Endometrial microvascular endothelial cells (primary cell): ENCODE results near the gene TPCN2. TPM values are rescaled to one million over a fixed set of nuclear protein-coding genes. Genes with fewer than 3 reads are reported as not detected.

Experiments used
- in situ Hi-C: cut with HindIII; loops from 2 replicates; pipeline ENCODE4 v1.10.0; 2017; ENCODE audit warnings: low sequenced_read_pairs, low pct_unique_long_range_greater_than_20kb; ENCODE audit errors: inconsistent ontology term
- total RNA-seq: library from RNA; depleted of rRNA; stranded (reverse); fragments of >200 nt; gene quantifications from one replicate; pipeline ENCODE4 v1.2.3, GENCODE V29; 2015; ENCODE audit errors: inconsistent ontology term

The TPCN2 gene
- total RNA-seq, 1 donor from 2014 or later, result 7.2 TPM

- in situ Hi-C loops, result no loop called here
These were observed 36.9 kb downstream of the TPCN2 start for GRCh38 chr11:69085490-69086095.

- in situ Hi-C loops, result no loop called here
These were observed 37.7 kb downstream of the TPCN2 start for GRCh38 chr11:69086152-69087132.

- in situ Hi-C loops, result no loop called here
These were observed 38.4 kb downstream of the TPCN2 start for GRCh38 chr11:69087133-69087524.

- in situ Hi-C loops, result no loop called here
These were observed 39.1 kb downstream of the TPCN2 start for GRCh38 chr11:69087811-69088210.

GRCh38 chr11:69088676-69089146 is 40.0 kb downstream of the TPCN2 start:
- in situ Hi-C loops, result no loop called here

- in situ Hi-C loops, result no loop called here
These were observed 40.5 kb downstream of the TPCN2 start for GRCh38 chr11:69089258-69089657.

- in situ Hi-C loops, result no loop called here
These were observed 43.0 kb downstream of the TPCN2 start for GRCh38 chr11:69091638-69092165.

- in situ Hi-C loops, result no loop called here
These were observed 43.5 kb downstream of the TPCN2 start for GRCh38 chr11:69092263-69092662.

GRCh38 chr11:69093106-69093505 is 44.4 kb downstream of the TPCN2 start:
- in situ Hi-C loops, result no loop called here

- in situ Hi-C loops, result no loop called here
These were observed 45.6 kb downstream of the TPCN2 start for GRCh38 chr11:69094111-69094914.

GRCh38 chr11:69094915-69095290 is 46.2 kb downstream of the TPCN2 start:
- in situ Hi-C loops, result no loop called here

GRCh38 chr11:69095300-69095699 is 46.6 kb downstream of the TPCN2 start:
- in situ Hi-C loops, result no loop called here

- in situ Hi-C loops, result no loop called here
These were observed 47.7 kb downstream of the TPCN2 start for GRCh38 chr11:69096473-69096872.

- in situ Hi-C loops, result no loop called here
These were observed 48.5 kb downstream of the TPCN2 start for GRCh38 chr11:69097263-69097662.

GRCh38 chr11:69099180-69099579 is 50.4 kb downstream of the TPCN2 start:
- in situ Hi-C loops, result no loop called here

- in situ Hi-C loops, result loop anchor here (25.0 kb wide), 2 partner anchors 362 to 562 kb away; no protein-coding TSS in a partner anchor
These were observed 51.9 kb downstream of the TPCN2 start for GRCh38 chr11:69100454-69101114.

GRCh38 chr11:69101115-69101791 is 52.5 kb downstream of the TPCN2 start:
- in situ Hi-C loops, result loop anchor here (25.0 kb wide), 2 partner anchors 361 to 561 kb away; no protein-coding TSS in a partner anchor
